IPS-18a (cell line): ENCODE results near the gene MLYCD.

Experiments used
- H3K27ac ChIP-seq: one replicate; pipeline ENCODE4 v1.5.1; 2013; ENCODE audit warnings: low read length
- H3K27me3 ChIP-seq: one replicate; pipeline ENCODE4 v1.6.1; 2013; ENCODE audit warnings: mild to moderate bottlenecking, low read length; ENCODE audit not compliant: control insufficient read depth, insufficient read depth
- H3K36me3 ChIP-seq: one replicate; pipeline ENCODE4 v1.6.1; 2013; ENCODE audit warnings: low read depth, low read length; ENCODE audit not compliant: control insufficient read depth
- H3K4me1 ChIP-seq: one replicate; pipeline ENCODE4 v1.6.1; 2013; ENCODE audit warnings: low read depth, low read length; ENCODE audit not compliant: control insufficient read depth
- H3K4me3 ChIP-seq: one replicate; pipeline ENCODE4 v1.5.1; 2013; ENCODE audit warnings: low read length
- H3K9ac ChIP-seq: one replicate; pipeline ENCODE4 v1.6.1; 2013; ENCODE audit warnings: mild to moderate bottlenecking, low read length, moderate library complexity
- H3K9me3 ChIP-seq: one replicate; pipeline ENCODE4 v1.6.1; 2013; ENCODE audit warnings: low read depth, low read length; ENCODE audit not compliant: control insufficient read depth

The MLYCD gene

GRCh38 chr16:83961591-83961990 is 62.7 kb downstream of the MLYCD start:
- H3K4me3 ChIP-seq: no peak overlapping the region
- H3K27me3 ChIP-seq: no peaks in the 10 kb centered on the region
- H3K9me3 ChIP-seq: no peaks in the 10 kb centered on the region
- no peak overlapping the region for H3K27ac ChIP-seq
- H3K4me1 ChIP-seq: no peaks in the 10 kb centered on the region
- no peak overlapping the region for H3K9ac ChIP-seq
- H3K36me3 ChIP-seq: no peaks in the 10 kb centered on the region

- Histone ChIP-seq H3K27ac (no peak overlapping the region), H3K36me3 (no peaks in the 10 kb centered on the region), H3K9ac (no peak overlapping the region), H3K4me1 (no peaks in the 10 kb centered on the region), H3K4me3 (no peak overlapping the region), H3K9me3 (no peaks in the 10 kb centered on the region), H3K27me3 (no peaks in the 10 kb centered on the region)
Observed at GRCh38 chr16:83963277-83964119, 64.6 kb downstream of the MLYCD start.

GRCh38 chr16:83964684-83965443 is 65.9 kb downstream of the MLYCD start:
- Histone ChIP-seq H3K27ac (no peak overlapping the region), H3K4me1 (no peaks in the 10 kb centered on the region), H3K4me3 (no peak overlapping the region), H3K9ac (no peak overlapping the region), H3K27me3 (peaks cover 10% of the 10 kb centered on the region), H3K36me3 (no peaks in the 10 kb centered on the region), H3K9me3 (no peaks in the 10 kb centered on the region)

GRCh38 chr16:83965444-83966152 is 66.7 kb downstream of the MLYCD start:
- Histone ChIP-seq H3K27me3 (peaks cover 13% of the 10 kb centered on the region), H3K9me3 (no peaks in the 10 kb centered on the region), H3K36me3 (no peaks in the 10 kb centered on the region), H3K27ac (no peak overlapping the region), H3K4me1 (no peaks in the 10 kb centered on the region), H3K9ac (no peak overlapping the region), H3K4me3 (no peak overlapping the region)

GRCh38 chr16:83966153-83966696 is 67.3 kb downstream of the MLYCD start:
- H3K36me3 ChIP-seq: no peaks in the 10 kb centered on the region

DNA sequence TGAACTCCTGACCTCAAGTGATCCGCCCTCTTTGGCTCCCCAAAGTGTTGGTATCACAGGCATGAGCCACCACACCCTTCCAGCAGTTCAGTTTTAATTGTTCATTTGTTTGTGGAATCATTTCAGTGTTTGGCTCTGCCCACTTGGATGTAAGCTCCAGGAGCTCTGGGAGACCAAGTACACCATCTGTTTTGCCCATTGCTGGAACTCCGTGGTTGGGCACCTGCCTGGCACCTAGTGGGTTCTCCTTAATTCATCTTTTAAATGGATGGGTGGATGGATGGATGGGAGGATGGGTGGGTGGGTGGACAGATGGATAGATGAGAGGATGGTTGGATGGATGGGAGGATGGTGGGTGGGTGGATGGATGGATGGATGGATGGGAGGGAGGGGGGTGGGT is 68.2 kb downstream of the MLYCD start:
- H3K9me3 ChIP-seq: no peaks in the 10 kb centered on the region
- no peak overlapping the region for H3K27ac ChIP-seq
- no peak overlapping the region for H3K9ac ChIP-seq
- H3K36me3 ChIP-seq: no peaks in the 10 kb centered on the region
- no peaks in the 10 kb centered on the region for H3K4me1 ChIP-seq
- no peak overlapping the region for H3K4me3 ChIP-seq
- H3K27me3 ChIP-seq: peaks cover 13% of the 10 kb centered on the region

More at GRCh38 chr16:83966153-83966696, 67.3 kb downstream of the MLYCD start:
- no peak overlapping the region for H3K9ac ChIP-seq
- H3K9me3 ChIP-seq: no peaks in the 10 kb centered on the region
- H3K27me3 ChIP-seq: peaks cover 13% of the 10 kb centered on the region
- no peaks in the 10 kb centered on the region for H3K4me1 ChIP-seq
- no peak overlapping the region for H3K27ac ChIP-seq
- H3K4me3 ChIP-seq: no peak overlapping the region

- Histone ChIP-seq H3K4me3 (peak within 1 kb of the TSS; percentile 60), H3K36me3 (no peaks in the 10 kb centered on the region), H3K4me1 (no peaks in the 10 kb centered on the region), H3K27me3 (peaks cover 13% of the 10 kb centered on the region), H3K9me3 (no peaks in the 10 kb centered on the region), H3K27ac (no peak within 1 kb of the TSS), H3K9ac (no peak within 1 kb of the TSS)
Observed at GRCh38 chr16:83967838-83968305, 69.0 kb downstream of the MLYCD start, which contains the start of gene NECAB2. TSS of gene NECAB2 (plus strand) at chr16:83968244. CDS start at chr16:83968649, 405 bp downstream.

DNA sequence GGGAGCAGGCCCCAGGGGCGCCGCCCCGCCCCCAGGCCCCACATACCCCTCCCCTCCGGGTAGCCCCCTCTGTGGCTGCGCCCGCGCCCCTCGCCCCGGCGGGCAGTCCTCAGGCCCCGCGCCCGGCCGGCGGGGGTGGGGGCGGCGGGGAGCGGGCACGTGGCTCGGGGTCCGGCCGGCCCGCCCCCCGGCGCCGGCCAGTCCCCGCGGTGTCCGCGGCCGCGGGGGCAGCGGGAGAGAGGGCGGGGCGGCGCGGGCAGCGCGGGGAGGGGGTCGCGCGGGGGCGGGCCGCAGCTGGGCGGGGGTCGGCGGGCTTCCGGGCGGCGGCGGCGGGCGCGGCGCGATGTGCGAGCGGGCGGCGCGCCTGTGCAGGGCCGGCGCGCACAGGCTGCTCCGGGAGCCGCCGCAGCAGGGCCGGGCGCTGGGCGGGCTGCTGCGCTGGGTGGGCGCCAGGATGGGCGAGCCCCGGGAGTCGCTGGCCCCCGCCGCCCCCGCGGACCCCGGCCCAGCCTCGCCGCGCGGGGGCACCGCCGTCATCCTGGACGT is 69.5 kb downstream of the MLYCD start:
- Histone ChIP-seq H3K9me3 (no peaks in the 10 kb centered on the region), H3K4me1 (no peaks in the 10 kb centered on the region), H3K9ac (no peak overlapping the region), H3K27ac (no peak overlapping the region), H3K36me3 (no peaks in the 10 kb centered on the region), H3K4me3 (peak overlapping the region; percentile 60), H3K27me3 (peaks cover 13% of the 10 kb centered on the region)

DNA sequence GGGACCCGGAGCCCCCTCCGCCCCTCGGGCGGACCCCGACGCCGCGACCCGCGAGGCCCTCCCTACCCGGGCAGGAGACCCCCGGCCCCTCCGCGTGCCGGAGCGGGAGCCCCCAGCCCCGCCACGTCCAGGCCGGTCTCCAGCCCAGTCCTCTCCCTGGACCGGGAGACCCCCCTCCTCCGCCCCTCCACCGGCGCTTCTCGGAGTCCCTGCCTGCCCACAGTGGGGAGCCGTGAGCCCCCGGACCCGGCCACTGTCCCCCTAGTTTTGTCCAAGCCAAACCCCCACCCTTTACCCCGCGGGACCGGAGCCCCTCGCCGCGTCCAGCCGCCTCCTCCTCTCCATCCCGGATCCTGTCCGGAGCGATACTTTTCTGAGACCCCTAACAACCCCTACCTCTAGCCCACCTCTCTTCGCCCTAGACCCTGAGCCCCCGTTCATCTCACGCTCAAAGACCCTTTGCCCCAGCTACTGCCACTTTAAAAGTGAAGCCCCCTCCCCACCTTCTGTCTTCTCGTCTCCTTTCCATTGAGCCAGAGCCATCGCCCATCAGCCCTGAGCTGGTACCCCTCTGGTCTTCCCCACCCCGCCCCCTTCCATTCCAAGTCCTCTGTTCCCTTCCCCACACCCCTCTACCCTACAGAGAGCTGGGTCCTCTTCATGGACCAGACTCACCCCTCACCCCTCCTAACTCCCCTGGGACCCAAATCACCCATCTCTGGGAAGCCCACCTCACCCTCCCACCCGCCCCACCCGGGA is 70.2 kb downstream of the MLYCD start:
- no peaks in the 10 kb centered on the region for H3K4me1 ChIP-seq
- H3K9ac ChIP-seq: no peak overlapping the region
- peak overlapping the region; percentile 60 for H3K4me3 ChIP-seq
- no peak overlapping the region for H3K27ac ChIP-seq
- H3K36me3 ChIP-seq: no peaks in the 10 kb centered on the region
- peaks cover 13% of the 10 kb centered on the region for H3K27me3 ChIP-seq
- H3K9me3 ChIP-seq: no peaks in the 10 kb centered on the region

GRCh38 chr16:83969771-83970429 is 71.0 kb downstream of the MLYCD start:
- H3K4me1 ChIP-seq: no peaks in the 10 kb centered on the region
- H3K4me3 ChIP-seq: peak overlapping the region; percentile 17
- H3K9ac ChIP-seq: no peak overlapping the region
- peaks cover 13% of the 10 kb centered on the region for H3K27me3 ChIP-seq
- H3K27ac ChIP-seq: no peak overlapping the region
- H3K36me3 ChIP-seq: no peaks in the 10 kb centered on the region
- no peaks in the 10 kb centered on the region for H3K9me3 ChIP-seq
